GM12872 (cell line): ENCODE measurements around the gene NTSR1.

Experiments
- TF ChIP-seq, protein P1 (sequence below): IDR thresholded peaks from 3 replicates; pipeline ENCODE4 v1.5.1; 2011; ENCODE audit warnings: low read depth, mild to moderate bottlenecking, low read length, moderate library complexity; ENCODE audit not compliant: insufficient read depth

NTSR1 gene

DNA sequence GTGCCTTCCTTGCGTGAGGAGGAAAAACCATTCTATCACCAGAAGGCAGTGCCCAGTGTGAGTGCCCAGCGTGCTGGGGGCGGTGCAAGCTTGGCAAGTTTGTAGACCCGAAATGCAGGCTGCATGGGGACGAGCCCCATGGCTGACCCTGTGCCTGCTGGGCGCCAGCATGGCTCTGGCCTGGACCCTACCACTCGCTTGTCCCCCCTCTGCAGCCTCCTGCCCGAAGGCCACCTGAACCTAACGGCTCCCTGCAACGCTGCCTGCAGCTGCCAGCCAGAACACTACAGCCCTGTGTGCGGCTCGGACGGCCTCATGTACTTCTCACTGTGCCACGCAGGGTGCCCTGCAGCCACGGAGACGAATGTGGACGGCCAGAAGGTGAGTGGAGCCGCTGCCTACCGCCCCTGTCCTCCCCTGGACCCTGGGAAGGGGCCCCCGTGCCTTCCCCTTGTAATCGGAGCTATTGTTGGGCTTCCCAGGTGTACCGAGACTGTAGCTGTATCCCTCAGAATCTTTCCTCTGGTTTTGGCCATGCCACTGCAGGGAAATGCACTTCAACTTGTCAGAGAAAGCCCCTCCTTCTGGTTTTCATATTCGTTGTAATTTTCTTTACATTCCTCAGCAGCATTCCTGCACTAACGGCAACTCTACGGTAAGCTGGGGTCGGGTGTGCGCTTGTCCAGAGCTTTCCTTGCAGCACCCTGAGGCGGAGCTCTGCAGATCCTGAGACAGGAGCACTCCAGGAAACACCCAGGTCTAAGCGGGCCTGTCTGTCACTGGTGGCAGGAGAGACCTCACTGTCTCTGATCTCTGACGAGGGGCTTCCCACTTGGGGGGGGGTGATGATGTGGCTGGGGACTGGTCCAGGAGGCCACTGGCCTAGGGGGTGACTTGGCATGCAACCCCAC lies 40.9 kb upstream of the NTSR1 start:
- TF ChIP-seq, protein P1, sequence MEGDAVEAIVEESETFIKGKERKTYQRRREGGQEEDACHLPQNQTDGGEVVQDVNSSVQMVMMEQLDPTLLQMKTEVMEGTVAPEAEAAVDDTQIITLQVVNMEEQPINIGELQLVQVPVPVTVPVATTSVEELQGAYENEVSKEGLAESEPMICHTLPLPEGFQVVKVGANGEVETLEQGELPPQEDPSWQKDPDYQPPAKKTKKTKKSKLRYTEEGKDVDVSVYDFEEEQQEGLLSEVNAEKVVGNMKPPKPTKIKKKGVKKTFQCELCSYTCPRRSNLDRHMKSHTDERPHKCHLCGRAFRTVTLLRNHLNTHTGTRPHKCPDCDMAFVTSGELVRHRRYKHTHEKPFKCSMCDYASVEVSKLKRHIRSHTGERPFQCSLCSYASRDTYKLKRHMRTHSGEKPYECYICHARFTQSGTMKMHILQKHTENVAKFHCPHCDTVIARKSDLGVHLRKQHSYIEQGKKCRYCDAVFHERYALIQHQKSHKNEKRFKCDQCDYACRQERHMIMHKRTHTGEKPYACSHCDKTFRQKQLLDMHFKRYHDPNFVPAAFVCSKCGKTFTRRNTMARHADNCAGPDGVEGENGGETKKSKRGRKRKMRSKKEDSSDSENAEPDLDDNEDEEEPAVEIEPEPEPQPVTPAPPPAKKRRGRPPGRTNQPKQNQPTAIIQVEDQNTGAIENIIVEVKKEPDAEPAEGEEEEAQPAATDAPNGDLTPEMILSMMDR = no peak

DNA sequence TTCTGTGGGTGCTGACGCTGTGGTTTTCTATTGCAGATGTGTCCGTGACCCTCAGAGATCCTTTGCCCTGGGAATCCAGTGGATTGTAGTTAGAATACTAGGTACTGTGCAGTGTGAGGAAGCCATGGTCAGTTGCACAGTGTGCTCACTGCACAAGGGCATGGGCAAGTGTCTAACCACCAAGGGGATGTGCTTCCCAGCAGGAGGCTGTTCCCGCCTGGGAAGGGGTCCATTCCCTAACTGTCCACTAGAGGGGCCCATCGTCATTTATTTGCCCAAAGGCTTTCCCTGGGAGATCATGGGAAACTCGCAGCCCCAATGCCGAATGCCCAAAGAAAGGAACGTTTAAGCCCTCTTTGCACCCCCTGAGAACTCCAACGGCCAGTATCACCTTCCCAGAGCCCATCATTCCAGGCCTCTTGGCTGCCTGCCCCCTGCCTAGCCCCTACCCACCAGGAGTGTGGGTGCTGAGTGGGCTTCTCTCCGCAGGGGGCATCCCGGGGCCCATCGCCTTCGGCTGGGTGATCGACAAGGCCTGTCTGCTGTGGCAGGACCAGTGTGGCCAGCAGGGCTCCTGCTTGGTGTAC lies 40.1 kb upstream of the NTSR1 start:
- TF ChIP-seq, protein P1 = peak; percentile 79

DNA sequence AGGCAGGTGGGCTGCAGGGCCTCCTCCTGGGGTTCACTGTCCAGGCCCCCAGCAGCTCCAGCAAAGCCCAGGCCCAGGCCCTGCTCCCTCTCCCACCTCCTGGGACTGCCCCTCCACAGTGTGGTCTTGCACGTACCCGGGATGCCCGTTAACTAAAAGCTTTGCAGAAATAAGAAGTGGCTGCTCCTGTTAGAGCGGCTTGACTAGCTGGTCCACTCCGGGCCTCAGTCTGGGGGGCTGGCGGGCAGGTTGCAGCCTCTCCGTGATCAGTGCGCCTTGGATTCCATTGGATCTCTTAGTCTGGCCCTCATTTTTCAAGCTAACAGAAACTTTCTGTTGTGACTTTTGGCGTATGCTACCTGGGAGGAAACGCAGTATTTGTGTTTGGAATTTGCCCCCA lies 39.4 kb upstream of the NTSR1 start:
- TF ChIP-seq, protein P1 = no peak

DNA sequence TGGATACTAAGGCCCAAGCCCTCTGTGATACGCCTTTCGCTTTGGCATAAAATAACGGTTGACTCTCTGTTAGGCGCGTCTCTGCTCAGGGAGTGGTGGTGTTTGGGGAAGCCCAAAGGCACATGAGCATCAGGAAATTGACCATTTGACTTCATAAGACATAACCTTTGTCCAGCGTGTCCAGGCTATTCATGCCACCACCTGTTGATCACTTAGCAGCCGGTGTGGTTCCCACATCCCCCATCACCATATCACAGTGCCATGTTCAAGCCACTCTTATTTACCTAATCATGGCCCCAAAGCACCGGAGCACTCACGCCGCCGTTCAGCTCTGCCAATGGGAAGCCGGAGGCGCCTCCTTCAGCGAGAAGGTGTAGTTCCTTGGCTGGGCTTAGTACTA lies 38.5 kb upstream of the NTSR1 start:
- TF ChIP-seq, protein P1 = no peak

DNA sequence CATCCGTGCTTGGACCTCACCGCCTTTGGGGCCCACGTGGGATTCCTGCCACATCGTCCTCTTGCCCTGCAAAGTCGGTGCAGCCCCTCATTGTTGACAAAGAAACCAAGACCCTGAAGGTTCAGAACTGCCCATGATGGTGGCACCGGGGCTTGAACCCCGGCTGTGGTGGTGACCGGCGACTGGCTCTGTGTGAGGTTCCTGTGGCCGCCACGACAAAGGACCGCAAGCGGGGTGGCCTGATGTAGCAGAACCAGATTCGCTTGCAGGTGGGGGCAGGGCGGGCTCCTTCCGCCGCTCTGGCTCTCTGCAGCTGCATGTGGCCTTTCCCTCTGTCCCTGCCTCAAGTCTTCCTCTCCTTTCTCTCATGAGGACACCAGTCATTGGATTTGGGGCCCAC lies 37.6 kb upstream of the NTSR1 start:
- TF ChIP-seq, protein P1 = no peak

DNA sequence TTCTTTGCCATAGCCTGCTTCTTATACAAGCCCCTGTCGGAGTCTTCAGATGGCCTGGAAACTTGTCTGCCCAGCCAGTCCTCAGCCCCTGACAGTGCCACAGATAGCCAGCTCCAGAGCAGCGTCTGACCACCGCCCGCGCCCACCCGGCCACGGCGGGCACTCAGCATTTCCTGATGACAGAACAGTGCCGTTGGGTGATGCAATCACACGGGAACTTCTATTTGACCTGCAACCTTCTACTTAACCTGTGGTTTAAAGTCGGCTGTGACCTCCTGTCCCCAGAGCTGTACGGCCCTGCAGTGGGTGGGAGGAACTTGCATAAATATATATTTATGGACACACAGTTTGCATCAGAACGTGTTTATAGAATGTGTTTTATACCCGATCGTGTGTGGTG lies 36.9 kb upstream of the NTSR1 start:
- TF ChIP-seq, protein P1 = no peak

GRCh38 chr20:62674370-62674769 lies 34.3 kb upstream of the NTSR1 start:
- TF ChIP-seq, protein P1 = no peak
